Measurements from ENCODE around the gene FHIT.
"Not testable (repeated sequence)": the region's sequence is repeated elsewhere in the genome, so short reads cannot be mapped to it uniquely, and the experiment has no call there.

Gene FHIT

GRCh38 chr3:60598671-60599070 is 652.6 kb downstream of the FHIT start:
- DNase-seq, result no peak

GRCh38 chr3:60594025-60594424 is 657.2 kb downstream of the FHIT start:
- DNase-seq, result no peak

GRCh38 chr3:60591267-60591666 is 660.0 kb downstream of the FHIT start:
- DNase-seq, result no peak

- no peak for DNase-seq
Observed at GRCh38 chr3:60588806-60589205, 662.4 kb downstream of the FHIT start.

- no peak for DNase-seq
Observed at GRCh38 chr3:60585918-60586317, 665.3 kb downstream of the FHIT start.

- no peak for DNase-seq
Observed at GRCh38 chr3:60584250-60584649, 667.0 kb downstream of the FHIT start.

GRCh38 chr3:60582288-60582687 is 669.0 kb downstream of the FHIT start:
- DNase-seq, result no peak

GRCh38 chr3:60580809-60581208 is 670.4 kb downstream of the FHIT start:
- DNase-seq, result no peak

GRCh38 chr3:60579734-60580133 is 671.5 kb downstream of the FHIT start:
- DNase-seq, result no peak

GRCh38 chr3:60578936-60579335 is 672.3 kb downstream of the FHIT start:
- no peak for DNase-seq

- no peak for DNase-seq
Observed at GRCh38 chr3:60577601-60578000, 673.7 kb downstream of the FHIT start.

GRCh38 chr3:60575718-60576272 is 675.5 kb downstream of the FHIT start:
- DNase-seq, result no peak

- no peak for DNase-seq
Observed at GRCh38 chr3:60574046-60574769, 677.0 kb downstream of the FHIT start.

- DNase-seq, result no peak
Observed at GRCh38 chr3:60573494-60573893, 677.8 kb downstream of the FHIT start.

GRCh38 chr3:60571511-60571910 is 679.7 kb downstream of the FHIT start:
- DNase-seq, result no peak

- no peak for DNase-seq
Observed at GRCh38 chr3:60557122-60557521, 694.1 kb downstream of the FHIT start.

- DNase-seq, result no peak
Observed at GRCh38 chr3:60555686-60556354, 695.4 kb downstream of the FHIT start.

- DNase-seq, result no peak
Observed at GRCh38 chr3:60553144-60553543, 698.1 kb downstream of the FHIT start.

- DNase-seq, result no peak
Observed at GRCh38 chr3:60552581-60552980, 698.7 kb downstream of the FHIT start.

GRCh38 chr3:60551455-60552209 is 699.6 kb downstream of the FHIT start:
- DNase-seq, result no peak

- no peak for DNase-seq
Observed at GRCh38 chr3:60549863-60550262, 701.4 kb downstream of the FHIT start.

GRCh38 chr3:60542995-60543394 is 708.3 kb downstream of the FHIT start:
- no peak for DNase-seq

- DNase-seq, result not testable (repeated sequence)
Observed at GRCh38 chr3:60539394-60539793, 711.9 kb downstream of the FHIT start.

GRCh38 chr3:60536420-60536819 is 714.8 kb downstream of the FHIT start:
- DNase-seq, result peak; percentile 24
